SK-N-SH (cell line): ENCODE results near the gene PDE2A. TPM values are rescaled to one million over a fixed set of nuclear protein-coding genes. Genes with fewer than 3 reads are reported as not detected.

Experiments
- CTCF ChIA-PET: fragments of 300-600, 350-600 bp; formaldehyde crosslinking; extraction: SDS; loops from one replicate; lab custom pipeline; 2021; lab: Yijun Ruan, JAX
- POLR2A ChIA-PET: fragments of 350-600 bp; sonication (Branson Sonifier 250); formaldehyde crosslinking; extraction: SDS; loops from one replicate; lab custom pipeline; 2020; ENCODE audit warnings: antibody characterized with exemption, inconsistent platforms; lab: Yijun Ruan, JAX
- DNase-seq: peaks from one replicate; pipeline ENCODE4 v3.0.0; 2012
- H2AFZ ChIP-seq: fragments of 200-600 bp; sonication (generic); 2 replicates; pipeline ENCODE4 v1.8.1; 2016; ENCODE audit warnings: antibody characterized with exemption, mild to moderate bottlenecking, low read depth
- H3F3A ChIP-seq: fragments of 200-600 bp; sonication (generic); replicated peaks from 2 replicates; pipeline ENCODE3; 2016; ENCODE audit warnings: antibody characterized with exemption, mild to moderate bottlenecking; ENCODE audit not compliant: insufficient read depth
- H3K27ac ChIP-seq, 2 experiments: fragments of 200-500 bp in 1 of 2; fragments of 200-600 bp in 1 of 2; sonication (Bioruptor generic) in 1 of 2; sonication (generic), shearing (Covaris generic) in 1 of 2; 2 replicates each; pipeline versions ENCODE4 v1.5.1 to v1.6.1; 2014 to 2016; ENCODE audit warnings: low read depth in 2 of 2, inconsistent platforms in 1 of 2, low read length in 1 of 2, mild to moderate bottlenecking in 1 of 2, mixed read lengths in 1 of 2
- H3K27me3 ChIP-seq: fragments of 200-600 bp; sonication (generic), shearing (Covaris generic); 2 replicates; pipeline ENCODE4 v1.6.1; 2016; ENCODE audit warnings: mixed run types; ENCODE audit not compliant: insufficient read depth
- H3K36me3 ChIP-seq, 2 experiments: fragments of 200-500 bp in 1 of 2; fragments of 200-600 bp in 1 of 2; sonication (Bioruptor generic) in 1 of 2; sonication (generic) in 1 of 2; replicated peaks in 1 of 2; 2 replicates each; pipeline versions ENCODE3 to v1.5.1; 2014 to 2016; ENCODE audit warnings: low read length in 1 of 2, mild to moderate bottlenecking in 1 of 2; ENCODE audit not compliant: insufficient read depth in 2 of 2, control insufficient read depth in 1 of 2
- H3K4me1 ChIP-seq, 2 experiments: fragments of 200-500 bp in 1 of 2; fragments of 200-600 bp in 1 of 2; sonication (Bioruptor generic) in 1 of 2; sonication (generic), shearing (Covaris generic) in 1 of 2; 2 replicates each; pipeline versions ENCODE4 v1.5.1 to v1.6.1; 2014 to 2016; ENCODE audit warnings: low read depth in 1 of 2, low read length in 1 of 2, mixed run types in 1 of 2; ENCODE audit not compliant: insufficient read depth in 2 of 2, control insufficient read depth in 1 of 2
- H3K4me2 ChIP-seq: fragments of 200-600 bp; sonication (generic), shearing (Covaris generic); 2 replicates; pipeline ENCODE4 v1.6.1; 2017; ENCODE audit warnings: mixed run types
- H3K4me3 ChIP-seq, 2 experiments: fragments of 200-500 bp in 1 of 2; fragments of 200-600 bp in 1 of 2; sonication (Bioruptor generic) in 1 of 2; sonication (generic), shearing (Covaris generic) in 1 of 2; 2 replicates each; pipeline versions ENCODE4 v1.5.1 to v1.8.1; 2014 to 2016; ENCODE audit warnings: low read depth in 2 of 2, inconsistent platforms in 1 of 2, low read length in 1 of 2, mild to moderate bottlenecking in 1 of 2, mixed read lengths in 1 of 2, moderate library complexity in 1 of 2
- H3K79me2 ChIP-seq: fragments of 200-600 bp; sonication (generic); 2 replicates; pipeline ENCODE4 v1.8.1; 2017; ENCODE audit warnings: mild to moderate bottlenecking; ENCODE audit not compliant: insufficient read depth
- H3K9ac ChIP-seq: fragments of 200-600 bp; sonication (generic); 2 replicates; pipeline ENCODE4 v1.6.1; 2017; ENCODE audit warnings: mixed run types
- H3K9me2 ChIP-seq: fragments of 200-600 bp; sonication (generic); 2 replicates; pipeline ENCODE4 v1.6.1; 2017; ENCODE audit warnings: mixed run types
- H3K9me3 ChIP-seq: fragments of 200-600 bp; sonication (generic); 2 replicates; pipeline ENCODE4 v1.6.1; 2017; ENCODE audit warnings: mixed run types, mild to moderate bottlenecking, moderate library complexity
- H4K20me1 ChIP-seq: fragments of 200-600 bp; sonication (generic); 2 replicates; pipeline ENCODE4 v1.6.1; 2017; ENCODE audit warnings: mild to moderate bottlenecking, mixed run types; ENCODE audit not compliant: insufficient read depth
- CHD2 ChIP-seq: fragments of 150-350 bp; IDR thresholded peaks from 2 replicates; pipeline ENCODE4 v1.6.1; 2018; ENCODE audit warnings: low read length; ENCODE audit not compliant: partially characterized antibody
- ELF1 ChIP-seq: IDR thresholded peaks from 2 replicates; pipeline ENCODE4 v1.4.0; 2012
- EP300 ChIP-seq, 2 experiments: IDR thresholded peaks; 2 replicates each; pipeline versions ENCODE4 v1.4.0 to v1.6.1; 2012; ENCODE audit warnings: borderline replicate concordance in 1 of 2, low read depth in 1 of 2, low read length in 1 of 2
- FOXJ3 ChIP-seq: sonication (generic); formaldehyde crosslinking; IDR thresholded peaks from 2 replicates; pipeline ENCODE4 v1.5.1; 2020; ENCODE audit warnings: mild to moderate bottlenecking, missing genetic modification reagents
- FOXM1 ChIP-seq: IDR thresholded peaks from 2 replicates; pipeline ENCODE4 v1.4.0; 2012; ENCODE audit warnings: low read depth, mild to moderate bottlenecking
- MEF2A ChIP-seq: IDR thresholded peaks from 2 replicates; pipeline ENCODE4 v1.4.0; 2012; ENCODE audit warnings: low read depth, borderline replicate concordance
- NRF1 ChIP-seq: IDR thresholded peaks from 2 replicates; pipeline ENCODE4 v1.6.1; 2012; ENCODE audit warnings: low read depth, mild to moderate bottlenecking, low read length
- PBX3 ChIP-seq: IDR thresholded peaks from 2 replicates; pipeline ENCODE4; 2012
- RCOR1 ChIP-seq: fragments of 150-350 bp; IDR thresholded peaks from 2 replicates; pipeline ENCODE4 v1.6.1; 2017; ENCODE audit warnings: antibody characterized with exemption, low read length
- RXRA ChIP-seq: IDR thresholded peaks from 2 replicates; pipeline ENCODE4 v1.4.0; 2012; ENCODE audit warnings: low read depth, mild to moderate bottlenecking, borderline replicate concordance
- SIN3A ChIP-seq: IDR thresholded peaks from 2 replicates; pipeline ENCODE4 v1.6.1; 2012; ENCODE audit warnings: low read depth, mild to moderate bottlenecking, low read length, moderate library complexity, borderline replicate concordance
- TAF1 ChIP-seq: IDR thresholded peaks from 2 replicates; pipeline ENCODE4 v1.6.1; 2012; ENCODE audit warnings: low read depth, mild to moderate bottlenecking, low read length, moderate library complexity, borderline replicate concordance
- TCF12 ChIP-seq: IDR thresholded peaks from 2 replicates; pipeline ENCODE4 v1.4.0; 2012
- YY1 ChIP-seq: IDR thresholded peaks from 2 replicates; pipeline ENCODE4 v1.4.0; 2012; ENCODE audit warnings: low read depth, mild to moderate bottlenecking
- polyA plus RNA-seq, 3 experiments: library from polyadenylated mRNA; depleted of rRNA; stranded (reverse); fragments of >200 nt; gene quantifications; 2 replicates each; pipeline ENCODE4 v1.2.3, GENCODE V29; 2012
- TF ChIP-seq, protein P1 (sequence below): fragments of 200-600 bp; sonication (generic); IDR thresholded peaks from 2 replicates; pipeline ENCODE4 v1.6.1; 2017; ENCODE audit warnings: antibody characterized with exemption, mild to moderate bottlenecking, moderate library complexity
- TF ChIP-seq, protein P2 (sequence below): IDR thresholded peaks from 2 replicates; pipeline ENCODE4 v1.4.0; 2012; ENCODE audit warnings: low read depth, borderline replicate concordance

Gene PDE2A
- polyA plus RNA-seq, 1 of the 3 experiments (the other 2 are of a cell fraction), result 0.43 TPM

- peaks cover 0 to 35% of the 10 kb centered on the region in 2 experiments; a peak in 1 of 4 replicates for H3K4me1 ChIP-seq
- no peaks in the 10 kb centered on the region for H3K27me3 ChIP-seq
- ChIA-PET CTCF (interaction anchor here (0.8 to 18.2 kb wide), 10 partner anchors 9 to 181 kb away, joined by 3 to 276 read pairs (median 4); no protein-coding TSS in a partner anchor), POLR2A (no interaction called here)
- H4K20me1 ChIP-seq, result no peaks in the 10 kb centered on the region
- H3K36me3 ChIP-seq, result no peaks in the 10 kb centered on the region
- H3K4me2 ChIP-seq, result no peak overlapping the region
- H3K9me2 ChIP-seq, result no peaks in the 10 kb centered on the region
- H3K9me3 ChIP-seq, result no peaks in the 10 kb centered on the region
- DNase-seq, result no peak
- no peak overlapping the region for H3K9ac ChIP-seq
- H3K4me3 ChIP-seq, result no peak overlapping the region
- H3K27ac ChIP-seq, result no peak overlapping the region
- no peaks in the 10 kb centered on the region for H3K79me2 ChIP-seq
- H3F3A ChIP-seq, result no peaks in the 10 kb centered on the region
- H2AFZ ChIP-seq, result no peak overlapping the region
- TF ChIP-seq SIN3A (no peak), FOXJ3 (CRISPR knock-in tag) (no peak), TAF1 (no peak), MEF2A (no peak), TCF12 (no peak), FOXM1 (no peak), YY1 (no peak), CHD2 (no peak), ELF1 (no peak), RXRA (no peak), NRF1 (no peak), RCOR1 (no peak), EP300 (IDR thresholded peaks at IDR 0.05; ENCODE audit: borderline replicate concordance in 1 of 2, low read depth in 1 of 2, low read length in 1 of 2) (no peak), PBX3 (no peak)
- TF ChIP-seq, protein P1, sequence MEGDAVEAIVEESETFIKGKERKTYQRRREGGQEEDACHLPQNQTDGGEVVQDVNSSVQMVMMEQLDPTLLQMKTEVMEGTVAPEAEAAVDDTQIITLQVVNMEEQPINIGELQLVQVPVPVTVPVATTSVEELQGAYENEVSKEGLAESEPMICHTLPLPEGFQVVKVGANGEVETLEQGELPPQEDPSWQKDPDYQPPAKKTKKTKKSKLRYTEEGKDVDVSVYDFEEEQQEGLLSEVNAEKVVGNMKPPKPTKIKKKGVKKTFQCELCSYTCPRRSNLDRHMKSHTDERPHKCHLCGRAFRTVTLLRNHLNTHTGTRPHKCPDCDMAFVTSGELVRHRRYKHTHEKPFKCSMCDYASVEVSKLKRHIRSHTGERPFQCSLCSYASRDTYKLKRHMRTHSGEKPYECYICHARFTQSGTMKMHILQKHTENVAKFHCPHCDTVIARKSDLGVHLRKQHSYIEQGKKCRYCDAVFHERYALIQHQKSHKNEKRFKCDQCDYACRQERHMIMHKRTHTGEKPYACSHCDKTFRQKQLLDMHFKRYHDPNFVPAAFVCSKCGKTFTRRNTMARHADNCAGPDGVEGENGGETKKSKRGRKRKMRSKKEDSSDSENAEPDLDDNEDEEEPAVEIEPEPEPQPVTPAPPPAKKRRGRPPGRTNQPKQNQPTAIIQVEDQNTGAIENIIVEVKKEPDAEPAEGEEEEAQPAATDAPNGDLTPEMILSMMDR, result no peak
- TF ChIP-seq, protein P2, sequence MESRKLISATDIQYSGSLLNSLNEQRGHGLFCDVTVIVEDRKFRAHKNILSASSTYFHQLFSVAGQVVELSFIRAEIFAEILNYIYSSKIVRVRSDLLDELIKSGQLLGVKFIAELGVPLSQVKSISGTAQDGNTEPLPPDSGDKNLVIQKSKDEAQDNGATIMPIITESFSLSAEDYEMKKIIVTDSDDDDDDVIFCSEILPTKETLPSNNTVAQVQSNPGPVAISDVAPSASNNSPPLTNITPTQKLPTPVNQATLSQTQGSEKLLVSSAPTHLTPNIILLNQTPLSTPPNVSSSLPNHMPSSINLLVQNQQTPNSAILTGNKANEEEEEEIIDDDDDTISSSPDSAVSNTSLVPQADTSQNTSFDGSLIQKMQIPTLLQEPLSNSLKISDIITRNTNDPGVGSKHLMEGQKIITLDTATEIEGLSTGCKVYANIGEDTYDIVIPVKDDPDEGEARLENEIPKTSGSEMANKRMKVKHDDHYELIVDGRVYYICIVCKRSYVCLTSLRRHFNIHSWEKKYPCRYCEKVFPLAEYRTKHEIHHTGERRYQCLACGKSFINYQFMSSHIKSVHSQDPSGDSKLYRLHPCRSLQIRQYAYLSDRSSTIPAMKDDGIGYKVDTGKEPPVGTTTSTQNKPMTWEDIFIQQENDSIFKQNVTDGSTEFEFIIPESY, result no peak
Observed at GRCh38 chr11:72652133-72652532, 22.1 kb downstream of the PDE2A start.
